Hepatocyte (in vitro differentiated cells): ENCODE data around the gene DPY30.

ENCODE experiments used
- EZH2 ChIP-seq: fragments of 200-600 bp; sonication (generic); IDR thresholded peaks from 2 replicates; pipeline ENCODE4 v1.6.1; 2016; ENCODE audit warnings: antibody characterized with exemption, mild to moderate bottlenecking, borderline replicate concordance
- TF ChIP-seq, protein P1 (sequence below): fragments of 200-600 bp; sonication (generic); IDR thresholded peaks from 2 replicates; pipeline ENCODE4 v1.5.1; 2016; ENCODE audit warnings: antibody characterized with exemption, mild to moderate bottlenecking; ENCODE audit not compliant: poor library complexity

- TF ChIP-seq, protein P1, sequence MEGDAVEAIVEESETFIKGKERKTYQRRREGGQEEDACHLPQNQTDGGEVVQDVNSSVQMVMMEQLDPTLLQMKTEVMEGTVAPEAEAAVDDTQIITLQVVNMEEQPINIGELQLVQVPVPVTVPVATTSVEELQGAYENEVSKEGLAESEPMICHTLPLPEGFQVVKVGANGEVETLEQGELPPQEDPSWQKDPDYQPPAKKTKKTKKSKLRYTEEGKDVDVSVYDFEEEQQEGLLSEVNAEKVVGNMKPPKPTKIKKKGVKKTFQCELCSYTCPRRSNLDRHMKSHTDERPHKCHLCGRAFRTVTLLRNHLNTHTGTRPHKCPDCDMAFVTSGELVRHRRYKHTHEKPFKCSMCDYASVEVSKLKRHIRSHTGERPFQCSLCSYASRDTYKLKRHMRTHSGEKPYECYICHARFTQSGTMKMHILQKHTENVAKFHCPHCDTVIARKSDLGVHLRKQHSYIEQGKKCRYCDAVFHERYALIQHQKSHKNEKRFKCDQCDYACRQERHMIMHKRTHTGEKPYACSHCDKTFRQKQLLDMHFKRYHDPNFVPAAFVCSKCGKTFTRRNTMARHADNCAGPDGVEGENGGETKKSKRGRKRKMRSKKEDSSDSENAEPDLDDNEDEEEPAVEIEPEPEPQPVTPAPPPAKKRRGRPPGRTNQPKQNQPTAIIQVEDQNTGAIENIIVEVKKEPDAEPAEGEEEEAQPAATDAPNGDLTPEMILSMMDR = no peak
- TF ChIP-seq EZH2 = no peak
These were observed 47.5 kb downstream of the DPY30 start for GRCh38 chr2:31992025-31992579.
